CD14-positive monocyte (primary cell): ENCODE measurements around the gene GNB5. TPM values are rescaled to one million over a fixed set of nuclear protein-coding genes. Genes with fewer than 3 reads are reported as not detected.

ENCODE experiments used
- DNase-seq, 3 donors: peaks; one replicate each; pipeline ENCODE4 v3.0.0-alpha.2; 2011 to 2022
- H2AFZ ChIP-seq: 2 replicates; pipeline ENCODE4 v1.6.0; 2012; ENCODE audit warnings: mild to moderate bottlenecking, low read depth, low read length, inconsistent platforms; ENCODE audit not compliant: insufficient read depth, poor library complexity, severe bottlenecking
- H3K27ac ChIP-seq, 2 donors: 1 replicate in 1 of 2; 2 replicates in 1 of 2; pipeline ENCODE4 v1.5.1; 2012 to 2013; ENCODE audit warnings: low read length in 2 of 2, control low read depth in 1 of 2, inconsistent platforms in 1 of 2, low read depth in 1 of 2, mild to moderate bottlenecking in 1 of 2
- H3K27me3 ChIP-seq, 2 donors: one replicate each; pipeline versions ENCODE4 v1.6.0 to v1.6.1; 2011 to 2013; ENCODE audit warnings: low read length in 2 of 2; ENCODE audit not compliant: control insufficient read depth in 2 of 2, insufficient read depth in 2 of 2
- H3K36me3 ChIP-seq, 2 donors: replicated peaks in 1 of 2; 1 replicate in 1 of 2; 2 replicates in 1 of 2; pipeline versions ENCODE4 v1.5.1 to v1.6.1; 2012 to 2013; ENCODE audit warnings: low read length in 2 of 2, control low read depth in 1 of 2, inconsistent platforms in 1 of 2, mild to moderate bottlenecking in 1 of 2; ENCODE audit not compliant: insufficient read depth in 2 of 2, control insufficient read depth in 1 of 2
- H3K4me1 ChIP-seq, 2 donors: 1 replicate in 1 of 2; 2 replicates in 1 of 2; pipeline versions ENCODE4 v1.5.1 to v1.6.1; 2012 to 2013; ENCODE audit warnings: low read length in 2 of 2, control low read depth in 1 of 2, inconsistent platforms in 1 of 2, mild to moderate bottlenecking in 1 of 2, moderate library complexity in 1 of 2; ENCODE audit not compliant: insufficient read depth in 2 of 2, control insufficient read depth in 1 of 2
- H3K4me2 ChIP-seq: replicated peaks from 2 replicates; pipeline ENCODE3; 2012; ENCODE audit warnings: low read length, moderate library complexity, mild to moderate bottlenecking; ENCODE audit not compliant: poor library complexity, severe bottlenecking; ENCODE audit errors: extremely low read depth
- H3K4me3 ChIP-seq, 3 experiments: fragments of 200-600 bp in 1 of 3; sonication (generic) in 1 of 3; replicated peaks in 1 of 3; 1 replicate in 2 of 3; 2 replicates in 1 of 3; pipeline ENCODE4 v1.5.1; 2011 to 2013; ENCODE audit warnings: low read length in 3 of 3, mild to moderate bottlenecking in 3 of 3, control low read depth in 2 of 3, low read depth in 2 of 3, inconsistent platforms in 1 of 3, moderate library complexity in 1 of 3
- H3K79me2 ChIP-seq: 2 replicates; pipeline ENCODE4 v1.6.0; 2012; ENCODE audit warnings: mild to moderate bottlenecking, control low read depth, inconsistent platforms, low read length, moderate library complexity; ENCODE audit not compliant: insufficient read depth
- H3K9ac ChIP-seq: 2 replicates; pipeline ENCODE4 v1.6.0; 2017; ENCODE audit warnings: low read length, mild to moderate bottlenecking; ENCODE audit not compliant: insufficient read depth, poor library complexity, severe bottlenecking
- H3K9me3 ChIP-seq, 2 donors: replicated peaks in 1 of 2; 1 replicate in 1 of 2; 2 replicates in 1 of 2; pipeline versions ENCODE4 v1.5.1 to v1.6.1; 2012 to 2013; ENCODE audit warnings: low read length in 2 of 2, control low read depth in 1 of 2; ENCODE audit not compliant: control insufficient read depth in 1 of 2, insufficient read depth in 1 of 2
- H4K20me1 ChIP-seq: 2 replicates; pipeline ENCODE4 v1.6.0; 2012; ENCODE audit warnings: mild to moderate bottlenecking, low read length, control low read depth, moderate library complexity; ENCODE audit not compliant: insufficient read depth
- H3K27ac Mint-ChIP-seq, 7 donors: one replicate each; pipeline ENCODE4 v1.8.0; 2020; ENCODE audit warnings: mild to moderate bottlenecking in 7 of 7, mixed read lengths in 7 of 7, moderate library complexity in 6 of 7, inconsistent platforms in 2 of 7
- H3K27me3 Mint-ChIP-seq, 3 donors: one replicate each; pipeline ENCODE4 v1.8.0; 2021 to 2022; ENCODE audit warnings: low read depth in 3 of 3, mild to moderate bottlenecking in 3 of 3, mixed read lengths in 3 of 3, moderate library complexity in 3 of 3, inconsistent platforms in 1 of 3
- H3K36me3 Mint-ChIP-seq, 2 donors: one replicate each; pipeline ENCODE4 v1.8.0; 2020; ENCODE audit warnings: mixed read lengths in 2 of 2, inconsistent platforms in 1 of 2, mild to moderate bottlenecking in 1 of 2
- H3K4me1 Mint-ChIP-seq: one replicate; pipeline ENCODE4 v1.8.0; 2020; ENCODE audit warnings: mild to moderate bottlenecking, mixed read lengths
- H3K4me3 Mint-ChIP-seq, 2 donors: one replicate each; pipeline ENCODE4 v1.8.0; 2020; ENCODE audit warnings: mild to moderate bottlenecking in 2 of 2, mixed read lengths in 2 of 2, moderate library complexity in 1 of 2
- H3K9me3 Mint-ChIP-seq, 7 donors: one replicate each; pipeline ENCODE4 v1.8.0; 2020 to 2022; ENCODE audit warnings: mixed read lengths in 7 of 7, mild to moderate bottlenecking in 6 of 7, moderate library complexity in 6 of 7, inconsistent platforms in 2 of 7
- CTCF ChIP-seq: fragments of 200-600 bp; IDR thresholded peaks from one replicate; pipeline ENCODE4 v1.8.0; 2022; ENCODE audit warnings: antibody characterized with exemption, mild to moderate bottlenecking
- WGBS: methylation state at CpG from one replicate; pipeline ENCODE4 v1.1.5; 2013; ENCODE audit warnings: missing lambda C conversion rate; ENCODE audit not compliant: insufficient coverage; 5-methylcytosine and 5-hydroxymethylcytosine counted together
- intact Hi-C, 2 donors: fragments of 100-400 bp; cut with micrococcal nuclease; formaldehyde crosslinking; loops; one replicate each; pipeline versions ENCODE4 v1.15.0 to v1.15.1; 2023
- polyA plus RNA-seq, 3 donors: library from polyadenylated mRNA; depleted of rRNA in 1 of 3; unstranded in 2 of 3; stranded (reverse) in 1 of 3; fragments of 300-500 nt in 2 of 3; fragments of >200 nt in 1 of 3; fragmentation: Illumina TruSeq in 2 of 3; gene quantifications; 1 replicate in 2 of 3; 2 replicates in 1 of 3; pipeline ENCODE4 v1.2.3, GENCODE V29; 2012 to 2021

Gene GNB5
- polyA plus RNA-seq, 3 donors = 3.1 to 5.4 (median 4.3) TPM

- DNase-seq = no peak
- no peak for TF ChIP-seq CTCF
- no peaks in the 10 kb centered on the region for H3K4me1 Mint-ChIP-seq
- Histone ChIP-seq H3K36me3 (no peaks in the 10 kb centered on the region), H3K4me1 (no peaks in the 10 kb centered on the region), H2AFZ (no peak overlapping the region), H4K20me1 (no peaks in the 10 kb centered on the region), H3K79me2 (no peaks in the 10 kb centered on the region), H3K4me2 (no peak overlapping the region), H3K27me3 (no peaks in the 10 kb centered on the region), H3K27ac (no peak overlapping the region), H3K4me3 (no peak overlapping the region), H3K9ac (no peak overlapping the region), H3K9me3 (no peaks in the 10 kb centered on the region)
- 100% methylated on average over 1 of the region's 3 CpGs for WGBS
- no peaks in the 10 kb centered on the region for H3K27me3 Mint-ChIP-seq
- H3K9me3 Mint-ChIP-seq = peaks cover 0 to 2% (median 0%) of the 10 kb centered on the region in 7 donors
- no peak overlapping the region for H3K4me3 Mint-ChIP-seq
- H3K36me3 Mint-ChIP-seq = no peaks in the 10 kb centered on the region
- H3K27ac Mint-ChIP-seq = no peak overlapping the region
- intact Hi-C loops = no loop called here
These were observed 27.2 kb upstream of the GNB5 start for GRCh38 chr15:52218371-52218770.

DNA sequence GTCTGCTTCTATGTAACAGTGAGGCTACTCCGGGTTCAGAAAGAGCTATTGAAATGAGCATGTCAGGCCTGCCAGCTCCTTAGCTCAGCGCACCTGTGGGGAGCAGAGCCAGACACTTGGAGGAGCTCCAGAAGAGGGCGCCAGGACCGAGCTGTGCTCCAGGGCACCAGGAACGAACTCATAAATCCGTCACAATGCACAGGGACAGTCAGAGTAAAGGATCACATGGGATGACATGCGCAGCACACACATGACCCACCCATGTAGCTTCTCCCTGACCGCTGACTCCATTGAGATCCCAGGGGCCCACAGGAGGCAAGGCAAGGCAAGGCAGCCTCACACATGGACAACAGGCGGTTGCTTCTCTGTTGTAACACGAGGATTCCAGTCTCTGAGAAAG is 26.0 kb upstream of the GNB5 start:
- Histone ChIP-seq H3K79me2 (no peaks in the 10 kb centered on the region), H3K9me3 (no peaks in the 10 kb centered on the region), H3K27me3 (no peaks in the 10 kb centered on the region), H4K20me1 (no peaks in the 10 kb centered on the region), H3K9ac (no peak overlapping the region), H2AFZ (no peak overlapping the region), H3K4me2 (no peak overlapping the region), H3K27ac (no peak overlapping the region), H3K36me3 (no peaks in the 10 kb centered on the region), H3K4me3 (no peak overlapping the region), H3K4me1 (no peaks in the 10 kb centered on the region)
- H3K9me3 Mint-ChIP-seq = peaks cover 0 to 2% (median 0%) of the 10 kb centered on the region in 7 donors
- no peaks in the 10 kb centered on the region for H3K36me3 Mint-ChIP-seq
- DNase-seq = no peak
- no peak overlapping the region for H3K27ac Mint-ChIP-seq
- H3K4me3 Mint-ChIP-seq = no peak overlapping the region
- H3K27me3 Mint-ChIP-seq = no peaks in the 10 kb centered on the region
- WGBS = 94% methylated on average over 7 of the region's 10 CpGs
- H3K4me1 Mint-ChIP-seq = no peaks in the 10 kb centered on the region
- intact Hi-C loops = no loop called here
- TF ChIP-seq CTCF = no peak
